Astrocyte of the spinal cord (primary cell): Measurements from ENCODE around the gene FAR2.

Source experiments
- DNase-seq: peaks from one replicate; pipeline ENCODE4 v3.0.0; 2011; ENCODE audit warnings: low read depth, low spot score
- H3K4me3 ChIP-seq: 2 replicates; pipeline ENCODE4 v1.5.1; 2011; ENCODE audit warnings: low read depth, mild to moderate bottlenecking, low read length, moderate library complexity
- CTCF ChIP-seq: IDR thresholded peaks from 2 replicates; pipeline ENCODE4 v1.5.1; 2012; ENCODE audit warnings: low read depth, mild to moderate bottlenecking, low read length, inconsistent platforms
- in situ Hi-C: cut with HindIII; loops from 2 replicates; pipeline ENCODE4 v1.10.0; 2017; ENCODE audit warnings: low sequenced_read_pairs

The FAR2 gene

GRCh38 chr12:29354954-29355353 is 205.9 kb downstream of the FAR2 start:
- H3K4me3 ChIP-seq, result no peak overlapping the region
- no peak for TF ChIP-seq CTCF
- in situ Hi-C loops, result no loop called here
- no peak for DNase-seq

- no peak for DNase-seq
- H3K4me3 ChIP-seq, result no peak overlapping the region
- TF ChIP-seq CTCF, result no peak
- in situ Hi-C loops, result no loop called here
Observed at GRCh38 chr12:29365091-29365490, 216.0 kb downstream of the FAR2 start.

DNA sequence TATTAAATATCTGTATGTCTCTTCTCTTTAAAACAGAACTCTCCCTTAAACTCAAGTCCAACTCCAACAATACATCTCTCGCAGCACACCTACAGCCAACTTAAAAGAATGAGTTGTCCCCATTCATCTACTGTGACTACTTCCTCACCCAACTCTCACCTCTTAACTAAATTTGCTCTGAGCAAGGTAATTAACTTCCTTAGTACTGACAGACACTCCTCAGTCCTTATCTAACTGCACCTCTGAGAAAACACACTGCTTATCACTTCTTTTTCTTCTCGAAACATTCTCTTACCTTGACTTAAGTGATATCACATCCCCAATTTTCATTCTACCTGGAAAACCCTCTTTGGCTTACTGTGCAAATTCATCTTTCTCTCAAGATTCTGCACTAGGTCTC is 224.9 kb downstream of the FAR2 start:
- no peak for TF ChIP-seq CTCF

DNA sequence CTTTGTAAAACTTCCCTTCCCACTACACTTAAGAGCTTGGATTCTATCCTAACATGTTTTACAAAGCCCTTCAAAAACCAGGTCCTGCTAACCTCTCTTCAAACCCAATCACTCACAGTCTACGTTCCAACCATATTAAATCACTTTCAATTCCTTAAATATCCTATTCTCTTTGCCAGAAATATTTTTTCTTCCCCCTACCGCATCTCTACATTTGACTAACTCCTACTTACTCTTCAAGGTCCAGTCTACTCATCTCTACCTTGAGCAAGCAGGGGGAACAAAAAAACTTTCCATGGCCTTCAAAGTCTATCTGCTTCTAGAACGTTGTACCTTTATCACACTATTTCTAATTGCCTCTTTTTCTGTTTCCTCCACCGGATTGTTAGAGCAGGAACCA is 225.8 kb downstream of the FAR2 start:
- TF ChIP-seq CTCF, result no peak
- DNase-seq, result no peak
- in situ Hi-C loops, result no loop called here
- no peak overlapping the region for H3K4me3 ChIP-seq

More for the DNA sequence above, 224.9 kb downstream of the FAR2 start:
- in situ Hi-C loops, result no loop called here
- DNase-seq, result no peak
- no peak overlapping the region for H3K4me3 ChIP-seq

- in situ Hi-C loops, result no loop called here
- DNase-seq, result no peak
- no peak for TF ChIP-seq CTCF
- no peak overlapping the region for H3K4me3 ChIP-seq
Observed at GRCh38 chr12:29376118-29376517, 227.0 kb downstream of the FAR2 start.

- no peak for TF ChIP-seq CTCF
- H3K4me3 ChIP-seq, result peak within 1 kb of the TSS; percentile 100
- in situ Hi-C loops, result no loop called here
- DNase-seq, result peak; percentile 99
Observed at GRCh38 chr12:29380536-29381523, 231.8 kb downstream of the FAR2 start, which contains the start of gene ERGIC2. Gene ERGIC2, minus strand, starts transcription at chr12:29381172. Its CDS starts 9,539 bp downstream, at chr12:29371633.
